ENCODE results near the gene RNF213. TPM values are rescaled to one million over a fixed set of nuclear protein-coding genes. Genes with fewer than 3 reads are reported as not detected.
"Not testable (repeated sequence)": the region's sequence is repeated elsewhere in the genome, so short reads cannot be mapped to it uniquely, and the experiment has no call there.

Gene RNF213
- total RNA-seq, 3 donors from 2014 or later: 96.0 to 111 (median 101) TPM

DNA sequence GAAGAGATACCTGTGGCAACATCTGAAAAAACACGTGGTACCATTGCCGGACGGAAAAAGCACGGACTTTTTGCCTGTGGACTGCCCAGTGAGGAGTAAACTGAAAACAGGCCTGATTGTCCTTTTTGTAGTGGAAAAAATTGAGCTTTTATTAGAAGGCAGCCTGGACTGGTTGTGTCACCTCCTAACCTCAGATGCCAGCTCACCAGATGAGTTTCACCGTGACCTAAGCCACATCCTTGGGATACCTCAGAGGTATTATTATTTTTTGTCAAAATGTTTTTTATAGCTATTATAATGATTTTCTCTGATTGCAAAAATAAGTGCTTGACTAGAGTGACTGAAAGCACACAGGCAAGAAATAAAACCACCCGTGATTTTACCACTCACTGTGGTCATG is 34.9 kb downstream of the RNF213 start:
- Histone ChIP-seq H3K27me3 (no peaks in the 10 kb centered on the region), H3K4me1 (no peaks in the 10 kb centered on the region), H3K4me3 (no peak overlapping the region), H3K9me3 (peaks cover 0 to 4% of the 10 kb centered on the region in 2 donors), H3K36me3 (no peaks in the 10 kb centered on the region), H3K27ac (no peak overlapping the region)
- TF ChIP-seq POLR2AphosphoS5 (IDR thresholded peaks at IDR 0.05): no peak
- TF ChIP-seq, protein P1, sequence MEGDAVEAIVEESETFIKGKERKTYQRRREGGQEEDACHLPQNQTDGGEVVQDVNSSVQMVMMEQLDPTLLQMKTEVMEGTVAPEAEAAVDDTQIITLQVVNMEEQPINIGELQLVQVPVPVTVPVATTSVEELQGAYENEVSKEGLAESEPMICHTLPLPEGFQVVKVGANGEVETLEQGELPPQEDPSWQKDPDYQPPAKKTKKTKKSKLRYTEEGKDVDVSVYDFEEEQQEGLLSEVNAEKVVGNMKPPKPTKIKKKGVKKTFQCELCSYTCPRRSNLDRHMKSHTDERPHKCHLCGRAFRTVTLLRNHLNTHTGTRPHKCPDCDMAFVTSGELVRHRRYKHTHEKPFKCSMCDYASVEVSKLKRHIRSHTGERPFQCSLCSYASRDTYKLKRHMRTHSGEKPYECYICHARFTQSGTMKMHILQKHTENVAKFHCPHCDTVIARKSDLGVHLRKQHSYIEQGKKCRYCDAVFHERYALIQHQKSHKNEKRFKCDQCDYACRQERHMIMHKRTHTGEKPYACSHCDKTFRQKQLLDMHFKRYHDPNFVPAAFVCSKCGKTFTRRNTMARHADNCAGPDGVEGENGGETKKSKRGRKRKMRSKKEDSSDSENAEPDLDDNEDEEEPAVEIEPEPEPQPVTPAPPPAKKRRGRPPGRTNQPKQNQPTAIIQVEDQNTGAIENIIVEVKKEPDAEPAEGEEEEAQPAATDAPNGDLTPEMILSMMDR (IDR thresholded peaks at IDR 0.05): no peak
- no peak for TF ChIP-seq POLR2A (IDR thresholded peaks at IDR 0.05)
- intact Hi-C loops (cut with DNase I; ENCODE audit: low total_unique reads): no loop called here
- no peak for DNase-seq (ENCODE audit: low spot score in 2 of 2)

GRCh38 chr17:80296221-80296620 is 35.6 kb downstream of the RNF213 start:
- no peaks in the 10 kb centered on the region for H3K4me1 ChIP-seq
- DNase-seq (ENCODE audit: low spot score in 2 of 2): no peak
- no peaks in the 10 kb centered on the region for H3K36me3 ChIP-seq
- H3K27me3 ChIP-seq: no peaks in the 10 kb centered on the region
- peaks cover 0 to 4% of the 10 kb centered on the region in 2 donors for H3K9me3 ChIP-seq
- TF ChIP-seq, protein P1 (IDR thresholded peaks at IDR 0.05): no peak
- TF ChIP-seq POLR2AphosphoS5 (IDR thresholded peaks at IDR 0.05): no peak
- TF ChIP-seq POLR2A (IDR thresholded peaks at IDR 0.05): no peak
- intact Hi-C loops (cut with DNase I; ENCODE audit: low total_unique reads): no loop called here
- H3K4me3 ChIP-seq: no peak overlapping the region
- no peak overlapping the region for H3K27ac ChIP-seq

- Histone ChIP-seq H3K27me3 (no peaks in the 10 kb centered on the region), H3K27ac (no peak overlapping the region), H3K4me3 (no peak overlapping the region), H3K4me1 (no peaks in the 10 kb centered on the region), H3K9me3 (peaks cover 0 to 4% of the 10 kb centered on the region in 2 donors), H3K36me3 (no peaks in the 10 kb centered on the region)
- intact Hi-C loops (cut with DNase I; ENCODE audit: low total_unique reads): no loop called here
- DNase-seq (ENCODE audit: low spot score in 2 of 2): peak; percentile 32 to 80
- TF ChIP-seq, protein P1 (IDR thresholded peaks at IDR 0.05): no peak
- TF ChIP-seq POLR2A (IDR thresholded peaks at IDR 0.05): no peak
- no peak for TF ChIP-seq POLR2AphosphoS5 (IDR thresholded peaks at IDR 0.05)
These were observed 37.4 kb downstream of the RNF213 start for GRCh38 chr17:80297996-80298560.

DNA sequence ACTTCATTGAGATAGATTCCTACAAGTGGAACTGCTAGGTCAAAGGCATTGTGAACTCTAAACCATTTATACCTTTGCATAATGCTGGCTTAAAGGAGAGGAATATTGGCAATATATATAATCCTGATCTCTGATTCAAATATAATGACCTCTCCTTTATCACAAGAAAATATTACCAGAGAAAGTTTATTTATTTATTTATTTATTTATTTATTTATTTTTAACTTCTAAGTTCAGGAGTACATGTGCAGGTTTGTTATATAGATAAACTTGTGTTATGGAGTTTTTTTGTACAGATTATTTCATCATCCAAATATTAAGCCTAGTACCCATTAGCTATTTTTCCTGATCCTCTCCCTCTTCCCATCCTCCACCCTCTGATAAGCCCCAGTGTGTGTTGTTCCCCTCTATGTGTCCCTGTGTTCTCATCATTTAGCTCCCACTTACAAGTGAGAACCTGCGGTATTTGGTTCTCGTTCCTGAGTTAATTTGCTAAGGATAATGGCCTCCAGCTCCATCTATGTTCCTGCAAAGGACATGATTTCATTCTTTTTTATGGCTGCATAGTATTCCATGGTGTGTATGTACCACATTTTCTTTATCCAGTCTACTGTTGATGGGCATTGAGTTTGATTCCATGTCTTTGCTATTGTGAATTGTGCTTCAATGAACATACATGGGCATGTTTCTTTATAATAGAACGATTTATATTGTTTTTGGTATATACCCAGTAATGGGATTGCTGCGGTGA is 38.9 kb downstream of the RNF213 start:
- H3K36me3 ChIP-seq; H3K27me3 ChIP-seq; H3K27ac ChIP-seq; intact Hi-C loops (cut with DNase I; ENCODE audit: low total_unique reads); DNase-seq (ENCODE audit: low spot score in 2 of 2); H3K4me3 ChIP-seq; H3K4me1 ChIP-seq: not testable (repeated sequence)
- H3K9me3 ChIP-seq: peaks cover 14 to 16% of the 10 kb centered on the region in 2 donors

DNA sequence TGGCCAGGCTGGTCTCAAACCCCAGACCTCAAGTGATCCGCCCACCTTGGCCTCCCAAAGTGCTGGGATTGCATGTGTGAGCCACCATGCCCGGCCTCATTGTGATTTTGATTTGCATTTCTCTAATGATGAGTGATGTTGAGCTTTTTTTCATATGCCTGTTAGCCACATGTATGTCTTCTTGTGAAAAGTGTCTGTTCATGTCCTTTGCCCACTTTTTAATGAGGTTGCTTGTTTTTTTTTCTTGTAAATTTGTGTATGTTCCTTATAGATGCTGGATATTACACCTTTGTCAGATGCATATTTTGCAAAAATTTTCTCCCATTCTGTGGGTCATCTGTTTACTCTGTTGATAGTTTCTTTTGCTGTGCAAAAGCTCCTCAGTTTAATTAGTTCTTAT is 40.1 kb downstream of the RNF213 start:
- intact Hi-C loops (cut with DNase I; ENCODE audit: low total_unique reads); H3K36me3 ChIP-seq; H3K27ac ChIP-seq; H3K4me3 ChIP-seq; H3K27me3 ChIP-seq; DNase-seq (ENCODE audit: low spot score in 2 of 2); H3K4me1 ChIP-seq: not testable (repeated sequence)
- peaks cover 16% of the 10 kb centered on the region in 2 donors for H3K9me3 ChIP-seq

DNA sequence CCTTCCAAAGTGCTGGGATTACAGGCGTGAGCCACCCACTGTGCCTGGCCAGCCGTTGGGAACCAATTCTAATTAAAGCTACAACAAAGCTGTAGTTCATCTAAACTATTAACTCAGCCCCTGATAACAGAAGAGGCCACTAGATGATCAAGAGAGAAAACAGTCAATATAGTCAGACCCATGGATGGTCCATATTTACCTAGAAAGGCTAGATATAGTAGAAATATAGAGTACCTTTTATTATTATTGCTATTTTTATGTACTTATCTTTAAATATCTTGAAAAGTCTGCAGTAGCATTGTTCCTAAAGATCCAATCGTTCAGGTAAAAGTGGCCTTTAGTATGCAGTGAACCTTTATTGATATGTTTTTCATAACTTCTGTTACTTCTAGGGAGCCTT is 43.2 kb downstream of the RNF213 start:
- Histone ChIP-seq H3K27ac (no peak overlapping the region), H3K4me3 (no peak overlapping the region), H3K27me3 (no peaks in the 10 kb centered on the region), H3K36me3 (no peaks in the 10 kb centered on the region), H3K9me3 (peaks cover 16% of the 10 kb centered on the region in 2 donors), H3K4me1 (no peaks in the 10 kb centered on the region)
- no peak for DNase-seq (ENCODE audit: low spot score in 2 of 2)
- intact Hi-C loops (cut with DNase I; ENCODE audit: low total_unique reads): no loop called here
- TF ChIP-seq POLR2AphosphoS5 (IDR thresholded peaks at IDR 0.05) (no peak), POLR2A (IDR thresholded peaks at IDR 0.05) (no peak)
- TF ChIP-seq, protein P1 (IDR thresholded peaks at IDR 0.05): no peak
